WERI-Rb-1 (cell line): Measurements from ENCODE around the gene RNF43.
A peak's percentile ranks its signal among the peaks of the same experiment; 100 is the strongest.

Source experiments
- DNase-seq: peaks from one replicate; pipeline ENCODE4 v3.0.0-alpha.2; 2020
- H3K27ac ChIP-seq: fragments of 250-450 bp; sonication (Bioruptor Pico); 2 replicates; pipeline ENCODE4 v1.5.1; 2020; ENCODE audit warnings: mild to moderate bottlenecking, moderate library complexity
- H3K27me3 ChIP-seq: fragments of 250-450 bp; sonication (Bioruptor Pico); 2 replicates; pipeline ENCODE4 v1.5.1; 2021; ENCODE audit warnings: mild to moderate bottlenecking, low read depth, moderate library complexity; ENCODE audit not compliant: insufficient read depth, severe bottlenecking
- H3K36me3 ChIP-seq: fragments of 250-450 bp; sonication (Bioruptor Pico); 2 replicates; pipeline ENCODE4 v1.5.1; 2020; ENCODE audit warnings: mild to moderate bottlenecking, moderate library complexity
- H3K4me3 ChIP-seq: 2 replicates; pipeline ENCODE4 v1.5.1; 2011; ENCODE audit warnings: low read depth, mild to moderate bottlenecking, control low read depth, low read length
- H3K9me3 ChIP-seq: fragments of 250-450 bp; sonication (Bioruptor Pico); 2 replicates; pipeline ENCODE4 v1.5.1; 2021; ENCODE audit warnings: mild to moderate bottlenecking, moderate library complexity; ENCODE audit not compliant: severe bottlenecking
- TF ChIP-seq, protein P1 (sequence below): IDR thresholded peaks from 2 replicates; pipeline ENCODE4 v1.5.1; 2011; ENCODE audit warnings: low read depth, mild to moderate bottlenecking, control low read depth, inconsistent platforms, low read length

Gene RNF43

DNA sequence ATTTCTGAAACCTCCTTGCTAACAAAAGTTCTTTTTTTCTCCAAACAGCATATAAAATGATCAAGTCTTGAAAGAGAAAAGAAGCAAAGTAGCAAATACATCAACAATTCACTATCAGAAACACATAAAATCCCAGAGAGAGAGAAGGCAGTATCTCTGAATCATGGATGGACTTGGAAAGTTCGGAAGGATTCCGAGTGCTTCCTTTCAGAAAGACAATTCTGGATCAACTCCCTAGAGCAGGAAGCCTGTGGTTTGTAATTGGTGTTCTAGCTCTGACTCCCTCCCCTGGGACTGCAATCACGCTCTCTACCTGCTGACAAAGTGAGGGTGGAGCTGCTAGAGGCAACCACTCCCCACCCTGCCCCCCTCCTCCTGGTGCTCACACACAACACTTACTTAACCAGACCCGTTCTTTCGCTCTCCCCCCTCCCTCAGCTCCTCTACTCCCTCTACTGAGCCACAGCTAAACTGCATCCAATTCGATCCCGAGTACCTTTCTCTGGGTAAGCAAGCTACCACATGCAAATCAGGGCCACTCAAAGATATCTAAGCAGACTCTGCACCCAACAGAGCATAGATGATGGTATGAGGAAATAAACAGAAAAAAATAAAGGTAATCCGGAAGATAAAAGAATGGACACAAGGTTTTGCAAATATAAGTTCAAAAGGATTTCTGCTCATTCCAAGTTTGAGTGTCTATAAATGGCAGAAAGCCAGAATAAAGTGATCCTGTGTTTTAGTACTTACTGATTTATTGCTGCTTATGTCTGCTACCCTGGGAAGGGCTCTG lies at the start of gene RNF43:
Gene RNF43, minus strand, starts transcription at position 235 of the 793 bp plus-strand sequence. CDS start 1,957 bp downstream, outside the sequence.
- Histone ChIP-seq H3K27me3 (no peaks in the 10 kb centered on the region), H3K4me3 (peak within 1 kb of the TSS; percentile 30), H3K9me3 (no peaks in the 10 kb centered on the region), H3K27ac (peak within 1 kb of the TSS; percentile 44), H3K36me3 (no peaks in the 10 kb centered on the region)
- peak; percentile 99 for DNase-seq
- TF ChIP-seq, protein P1, sequence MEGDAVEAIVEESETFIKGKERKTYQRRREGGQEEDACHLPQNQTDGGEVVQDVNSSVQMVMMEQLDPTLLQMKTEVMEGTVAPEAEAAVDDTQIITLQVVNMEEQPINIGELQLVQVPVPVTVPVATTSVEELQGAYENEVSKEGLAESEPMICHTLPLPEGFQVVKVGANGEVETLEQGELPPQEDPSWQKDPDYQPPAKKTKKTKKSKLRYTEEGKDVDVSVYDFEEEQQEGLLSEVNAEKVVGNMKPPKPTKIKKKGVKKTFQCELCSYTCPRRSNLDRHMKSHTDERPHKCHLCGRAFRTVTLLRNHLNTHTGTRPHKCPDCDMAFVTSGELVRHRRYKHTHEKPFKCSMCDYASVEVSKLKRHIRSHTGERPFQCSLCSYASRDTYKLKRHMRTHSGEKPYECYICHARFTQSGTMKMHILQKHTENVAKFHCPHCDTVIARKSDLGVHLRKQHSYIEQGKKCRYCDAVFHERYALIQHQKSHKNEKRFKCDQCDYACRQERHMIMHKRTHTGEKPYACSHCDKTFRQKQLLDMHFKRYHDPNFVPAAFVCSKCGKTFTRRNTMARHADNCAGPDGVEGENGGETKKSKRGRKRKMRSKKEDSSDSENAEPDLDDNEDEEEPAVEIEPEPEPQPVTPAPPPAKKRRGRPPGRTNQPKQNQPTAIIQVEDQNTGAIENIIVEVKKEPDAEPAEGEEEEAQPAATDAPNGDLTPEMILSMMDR: peak; percentile 90

DNA sequence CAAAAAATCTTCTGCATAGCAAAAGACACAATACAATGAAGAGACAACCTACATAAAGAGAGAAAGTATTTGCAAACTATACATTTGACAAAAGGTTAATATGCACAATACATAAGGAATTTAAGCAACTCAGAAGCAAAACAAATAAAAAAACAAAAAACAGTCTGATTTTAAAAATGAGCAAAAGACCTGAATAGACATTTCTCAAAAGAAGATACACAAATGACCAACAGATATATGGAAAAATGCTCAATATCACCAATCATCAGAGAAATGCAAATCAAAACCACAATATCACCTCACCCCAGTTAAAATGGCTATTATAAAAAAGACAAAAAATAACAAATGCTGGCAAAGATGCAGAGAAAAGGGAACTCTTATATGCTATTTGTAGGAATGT lies 38.2 kb upstream of the RNF43 start:
- no peak for DNase-seq
- Histone ChIP-seq H3K27me3 (no peaks in the 10 kb centered on the region), H3K9me3 (no peaks in the 10 kb centered on the region), H3K4me3 (no peak overlapping the region), H3K27ac (no peak overlapping the region), H3K36me3 (no peaks in the 10 kb centered on the region)
- TF ChIP-seq, protein P1: no peak

DNA sequence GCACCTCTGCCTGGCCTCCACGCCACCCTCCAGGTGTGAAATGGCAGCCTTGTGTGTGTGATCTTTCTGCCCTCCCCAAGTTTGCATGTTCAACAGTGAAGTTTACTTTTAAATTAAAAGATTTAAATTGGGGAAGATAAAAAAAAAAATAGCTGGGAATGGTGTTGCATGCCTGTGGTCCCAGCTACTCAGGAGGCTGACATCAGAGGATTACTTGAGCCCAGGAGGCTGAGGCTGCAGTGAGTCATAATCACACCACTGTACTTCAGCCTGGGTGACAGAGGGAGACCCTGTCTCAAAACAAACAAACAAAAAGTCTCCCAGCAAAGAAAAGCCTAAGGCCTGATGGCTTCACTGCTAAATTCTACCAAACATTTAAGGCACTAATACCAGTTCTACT lies 35.4 kb upstream of the RNF43 start:
- Histone ChIP-seq H3K9me3 (no peaks in the 10 kb centered on the region), H3K4me3 (no peak overlapping the region), H3K27me3 (no peaks in the 10 kb centered on the region), H3K36me3 (no peaks in the 10 kb centered on the region), H3K27ac (no peak overlapping the region)
- TF ChIP-seq, protein P1: no peak
- DNase-seq: no peak

DNA sequence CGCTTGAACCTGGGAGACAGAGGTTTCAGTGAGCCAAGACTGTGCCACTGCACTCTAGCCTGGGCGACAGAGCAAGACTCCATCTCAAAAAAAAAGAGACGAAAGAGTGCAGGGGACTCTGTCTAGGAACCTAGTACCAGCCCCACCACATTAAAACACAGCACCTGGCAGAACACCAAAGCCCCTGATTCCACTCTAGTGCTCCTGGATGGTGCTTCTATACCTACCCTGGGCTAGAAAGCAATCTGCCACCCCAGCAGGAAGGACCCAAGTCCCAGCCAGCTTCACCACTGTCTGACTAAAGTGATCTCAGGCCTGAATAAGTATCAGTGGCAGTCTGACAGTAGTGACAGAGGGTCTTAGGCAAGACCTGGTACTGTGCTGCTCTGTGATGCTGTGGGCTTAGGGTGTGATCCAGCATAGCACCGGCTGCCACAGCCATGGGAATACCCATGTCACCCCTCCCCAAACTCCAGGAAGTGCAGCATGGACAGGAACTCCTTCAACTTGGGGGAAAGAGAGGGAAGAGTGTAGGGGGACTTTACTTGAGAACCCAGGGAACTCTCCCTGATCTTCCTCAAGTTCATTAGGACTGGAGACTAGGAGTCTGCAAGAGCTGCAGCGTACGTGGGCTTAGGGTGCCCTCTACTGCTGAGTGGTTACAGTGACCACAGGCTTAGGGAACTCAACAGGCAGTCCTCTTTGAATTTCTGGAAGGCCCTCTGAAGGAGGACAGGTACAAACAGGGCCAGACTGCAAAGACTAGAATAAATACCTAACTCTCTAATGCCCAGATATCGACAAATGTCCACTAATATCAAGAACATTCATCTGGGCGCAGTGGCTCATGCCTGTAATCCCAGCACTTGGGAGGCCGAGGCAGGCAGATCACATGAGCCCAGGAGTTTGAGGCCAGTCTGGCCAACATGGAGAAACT lies 30.0 kb upstream of the RNF43 start:
- DNase-seq: peak; percentile 93
- no peak overlapping the region for H3K4me3 ChIP-seq
- no peaks in the 10 kb centered on the region for H3K9me3 ChIP-seq
- TF ChIP-seq, protein P1: peak; percentile 98
- H3K36me3 ChIP-seq: no peaks in the 10 kb centered on the region
- H3K27ac ChIP-seq: no peak overlapping the region
- H3K27me3 ChIP-seq: no peaks in the 10 kb centered on the region

DNA sequence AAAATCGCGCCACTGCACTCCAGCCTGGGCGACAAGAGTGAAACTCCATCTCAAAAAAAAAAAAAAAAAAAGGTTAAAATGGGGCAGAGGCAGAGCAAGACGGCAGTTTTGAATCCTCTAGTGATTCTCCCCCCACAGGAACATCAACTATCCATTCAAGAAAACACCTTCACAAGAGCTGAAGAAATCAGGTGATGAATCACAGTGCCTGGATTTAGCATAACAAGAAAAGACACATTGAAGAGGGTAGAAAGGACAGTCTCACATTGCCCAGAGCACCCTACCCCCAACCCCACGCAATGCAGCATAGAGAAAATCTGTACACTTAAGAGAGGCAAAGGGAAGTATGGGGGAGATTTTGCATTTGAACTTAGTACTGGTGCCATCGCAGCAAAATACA lies 28.8 kb upstream of the RNF43 start:
- DNase-seq: no peak
- H3K27ac ChIP-seq: no peak overlapping the region
- H3K36me3 ChIP-seq: no peaks in the 10 kb centered on the region

More for the DNA sequence above, 28.8 kb upstream of the RNF43 start:
- Histone ChIP-seq H3K4me3 (no peak overlapping the region), H3K9me3 (no peaks in the 10 kb centered on the region), H3K27me3 (no peaks in the 10 kb centered on the region)
- TF ChIP-seq, protein P1: no peak
